ENCODE results near the gene AARSD1.
"Not testable (repeated sequence)": the region's sequence is repeated elsewhere in the genome, so short reads cannot be mapped to it uniquely, and the experiment has no call there.

The AARSD1 gene

DNA sequence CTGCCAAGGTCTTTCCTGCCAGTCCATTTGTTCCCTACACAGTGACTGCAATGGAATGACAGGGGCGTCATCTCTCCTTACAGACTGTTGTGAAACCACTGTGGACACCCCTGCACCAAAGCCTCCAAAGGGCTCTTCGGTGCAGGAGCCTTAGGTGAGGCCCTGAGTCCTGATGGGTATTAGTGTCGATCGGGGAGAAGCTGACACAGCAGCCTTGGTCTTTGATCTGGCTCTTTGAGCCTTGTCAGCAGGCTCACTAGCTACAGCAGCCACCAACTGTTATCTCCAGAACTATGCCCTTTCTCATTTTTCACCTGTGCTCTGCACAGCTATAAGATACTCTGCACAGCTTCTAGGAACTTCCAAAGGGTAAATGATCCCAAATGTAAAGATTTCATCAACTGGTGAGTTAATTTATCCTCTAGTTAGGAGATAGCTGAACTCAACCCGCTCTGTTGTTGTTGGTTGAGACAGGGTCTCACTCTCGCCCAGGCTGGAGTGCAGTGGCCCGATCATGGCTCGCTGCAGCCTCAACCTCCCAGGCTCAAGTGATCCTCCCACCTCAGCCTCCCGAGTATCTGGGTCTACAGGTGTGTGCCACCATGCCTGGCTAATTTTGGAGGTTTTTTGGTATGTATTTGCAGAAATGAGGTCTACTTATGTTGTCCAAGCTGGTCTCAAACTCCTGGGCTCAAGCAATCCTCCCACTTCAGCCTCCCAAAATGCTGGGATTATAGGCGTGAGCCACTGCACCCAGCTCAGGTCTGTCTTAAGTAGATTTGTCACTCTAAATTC is 44.0 kb downstream of the AARSD1 start:
- no peak for DNase-seq (ENCODE audit: low read depth in 2 of 3, low spot score in 1 of 3)

DNA sequence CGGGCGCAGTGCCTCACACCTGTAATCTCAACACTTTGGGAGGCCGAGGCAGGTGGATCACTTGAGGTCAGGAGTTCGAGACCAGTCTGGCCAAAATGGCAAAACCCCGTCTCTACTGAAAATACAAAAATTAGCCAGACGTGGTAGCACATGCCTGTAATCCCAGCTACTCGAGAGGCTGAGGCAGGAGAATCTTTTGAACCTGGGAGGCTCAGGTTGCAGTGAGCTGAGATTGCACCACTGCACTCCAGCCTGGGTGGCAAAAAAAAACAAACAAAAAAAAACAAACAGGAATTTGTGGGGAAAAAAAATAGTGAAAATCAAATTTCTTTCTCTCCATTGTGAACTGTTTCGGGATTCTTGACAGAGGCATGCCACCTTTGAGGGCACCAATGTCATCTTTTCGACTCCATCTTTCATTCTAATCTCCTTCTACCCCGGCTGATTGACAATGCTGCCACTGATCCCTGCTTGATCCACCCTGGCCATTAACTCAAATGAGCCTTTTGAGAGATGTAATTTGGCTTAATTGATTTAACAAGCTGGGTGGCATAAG is 44.7 kb downstream of the AARSD1 start:
- not testable (repeated sequence) for DNase-seq (ENCODE audit: low read depth in 2 of 3, low spot score in 1 of 3)

DNA sequence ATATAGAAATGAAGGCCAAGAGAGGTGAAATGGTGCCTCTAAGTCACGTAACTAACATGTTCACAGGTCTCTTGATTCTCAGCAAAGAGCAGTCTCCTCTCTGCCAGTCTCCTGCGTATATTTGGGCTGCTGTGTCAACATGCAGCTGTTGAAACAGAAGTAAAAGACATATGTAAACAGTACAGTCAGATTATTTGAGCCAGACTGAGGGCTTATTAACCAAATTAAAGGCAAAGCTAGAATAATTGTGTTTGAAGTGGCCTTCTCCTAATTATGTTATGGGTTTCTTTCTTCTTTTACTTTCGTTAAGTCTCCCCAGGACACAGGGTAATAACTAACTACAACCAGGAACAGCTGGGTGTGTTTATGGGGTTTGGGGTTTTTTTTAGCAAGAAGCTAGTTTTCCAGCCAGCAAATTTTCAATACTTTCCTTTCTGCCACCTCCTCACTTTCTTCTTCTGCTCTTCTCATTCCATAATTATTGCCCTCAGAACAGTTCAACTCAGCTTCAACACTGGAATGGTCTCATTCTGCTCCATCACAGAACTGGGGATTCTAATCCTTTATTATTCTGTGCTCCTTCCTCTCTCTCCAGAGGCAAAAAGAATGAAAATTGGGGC is 45.2 kb downstream of the AARSD1 start:
- no peak for DNase-seq (ENCODE audit: low read depth in 2 of 3, low spot score in 1 of 3)

DNA sequence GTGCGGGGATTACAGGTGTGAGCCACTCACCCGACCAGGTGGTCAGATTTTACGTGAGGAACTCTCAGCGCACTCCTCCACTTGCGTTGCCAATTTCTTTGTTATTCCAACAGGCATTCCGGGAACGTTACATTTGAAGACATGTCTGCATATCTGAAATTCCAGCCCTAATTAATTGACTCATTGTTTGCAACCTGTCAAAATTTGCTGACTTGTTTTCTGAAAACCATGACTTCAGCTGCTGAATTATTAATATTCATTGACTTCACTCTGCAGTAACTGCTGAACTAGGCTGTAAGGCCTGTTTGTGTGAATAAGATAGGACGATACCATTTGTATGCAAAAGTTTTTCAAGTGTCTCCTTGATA is 47.0 kb downstream of the AARSD1 start:
- no peak for DNase-seq (ENCODE audit: low read depth in 2 of 3, low spot score in 1 of 3)

DNA sequence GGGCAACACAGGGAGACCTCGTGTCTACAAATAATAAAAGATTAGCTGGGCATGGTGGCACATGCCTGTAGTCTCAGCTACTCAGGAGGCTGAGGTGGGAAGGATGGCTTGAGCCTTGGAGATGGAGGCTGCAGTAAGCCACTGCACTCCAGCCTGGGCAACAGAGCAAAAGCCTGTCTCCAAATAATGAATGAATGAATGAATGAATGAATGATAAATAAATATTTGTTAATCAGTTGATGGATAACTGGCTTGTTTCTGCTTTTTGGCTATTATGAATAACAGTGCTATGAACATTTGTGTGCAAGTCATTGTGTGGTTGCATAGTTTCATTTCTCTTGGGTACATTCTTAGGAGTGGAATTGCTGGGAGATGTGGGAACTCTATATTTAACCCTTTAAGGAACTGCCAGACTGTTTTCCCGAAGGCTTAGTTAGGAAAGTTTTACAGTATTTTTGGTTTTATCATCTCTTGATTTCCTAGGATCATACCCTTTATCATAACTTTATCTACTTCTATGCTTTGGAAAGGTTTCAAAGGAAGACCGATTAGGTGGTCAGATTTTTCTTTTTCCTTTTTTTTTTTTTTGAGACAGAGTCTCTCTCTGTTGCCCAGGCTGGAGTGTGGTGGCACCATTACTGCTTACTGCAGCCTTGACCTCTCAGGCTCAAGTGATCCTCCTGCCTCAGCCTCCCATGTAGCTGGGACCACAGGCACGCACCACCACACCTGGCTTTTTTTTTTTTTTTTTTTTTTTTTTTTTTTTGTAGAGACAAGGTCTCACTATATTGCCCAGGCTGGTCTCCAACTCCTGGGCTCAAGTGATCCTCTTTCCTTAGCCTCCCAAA is 47.6 kb downstream of the AARSD1 start:
- not testable (repeated sequence) for DNase-seq (ENCODE audit: low read depth in 2 of 3, low spot score in 1 of 3)

DNA sequence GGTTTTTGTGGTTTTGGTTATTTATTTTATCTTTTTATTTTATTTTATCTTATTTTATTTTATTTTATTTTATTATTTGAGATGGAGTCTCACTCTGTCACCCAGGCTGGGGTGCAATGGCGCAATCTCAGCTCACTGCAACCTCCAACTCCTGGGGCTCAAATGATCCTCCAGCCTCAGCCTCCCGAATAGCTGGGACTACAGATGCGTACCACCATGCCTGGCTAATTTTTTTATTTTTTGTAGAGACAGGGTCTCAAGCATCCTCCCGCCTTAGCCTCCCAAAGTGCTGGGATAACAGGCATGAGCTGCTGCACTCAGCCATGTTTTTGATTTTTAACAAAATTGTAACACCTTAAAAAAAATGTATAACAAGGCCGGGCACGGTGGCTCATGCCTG is 49.0 kb downstream of the AARSD1 start:
- DNase-seq (ENCODE audit: low read depth in 2 of 3, low spot score in 1 of 3), result not testable (repeated sequence)

DNA sequence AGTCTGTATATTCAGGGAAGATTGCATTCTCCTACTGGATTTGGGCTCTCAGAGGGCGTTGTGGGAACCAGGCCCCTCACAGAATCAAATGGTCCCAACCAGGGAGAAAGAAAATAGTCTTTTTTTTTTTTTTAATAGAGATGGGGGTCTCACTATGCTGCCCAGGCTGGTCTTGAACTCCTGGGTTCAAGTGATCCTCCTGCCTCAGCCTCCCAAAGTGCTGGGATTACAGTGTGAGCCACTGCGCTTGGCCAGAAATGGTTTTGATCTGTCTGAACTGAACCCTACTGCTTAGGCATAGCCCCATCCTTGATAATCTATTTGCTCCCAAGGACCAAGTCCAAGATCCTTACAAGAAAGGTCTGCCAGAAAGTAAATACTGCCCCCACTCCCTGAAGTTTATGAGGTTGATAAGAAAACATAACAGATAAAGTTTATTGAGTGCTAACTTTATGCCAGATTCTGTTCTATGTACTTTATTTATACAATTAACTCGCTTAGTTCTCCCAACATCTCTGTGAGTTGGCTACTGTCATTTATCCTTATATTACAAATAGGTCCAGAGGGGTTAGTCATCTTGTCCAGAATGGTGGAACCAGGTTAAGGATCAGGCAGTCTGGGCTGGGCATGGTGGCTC is 50.2 kb downstream of the AARSD1 start:
- DNase-seq (ENCODE audit: low read depth in 2 of 3, low spot score in 1 of 3), result no peak

DNA sequence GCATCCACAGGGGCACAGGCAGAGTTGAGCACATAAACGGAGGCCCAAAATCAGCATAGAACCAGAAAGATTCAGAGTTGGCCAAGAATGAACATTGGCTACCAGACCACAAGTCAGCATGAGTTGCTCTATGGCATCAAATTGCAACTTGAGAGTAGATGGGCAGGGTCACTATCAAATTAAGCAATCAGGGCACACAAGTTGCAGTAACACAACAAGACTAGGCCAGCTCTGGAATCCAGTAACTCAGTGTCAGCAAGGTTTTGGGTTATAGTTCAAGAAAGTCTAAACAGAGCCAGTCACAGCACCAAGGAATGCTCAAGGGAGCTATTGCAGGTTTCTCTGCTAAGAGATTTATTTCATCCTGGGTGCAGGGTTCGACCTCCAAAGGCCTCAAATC is 50.7 kb downstream of the AARSD1 start:
- no peak for DNase-seq (ENCODE audit: low read depth in 2 of 3, low spot score in 1 of 3)

DNA sequence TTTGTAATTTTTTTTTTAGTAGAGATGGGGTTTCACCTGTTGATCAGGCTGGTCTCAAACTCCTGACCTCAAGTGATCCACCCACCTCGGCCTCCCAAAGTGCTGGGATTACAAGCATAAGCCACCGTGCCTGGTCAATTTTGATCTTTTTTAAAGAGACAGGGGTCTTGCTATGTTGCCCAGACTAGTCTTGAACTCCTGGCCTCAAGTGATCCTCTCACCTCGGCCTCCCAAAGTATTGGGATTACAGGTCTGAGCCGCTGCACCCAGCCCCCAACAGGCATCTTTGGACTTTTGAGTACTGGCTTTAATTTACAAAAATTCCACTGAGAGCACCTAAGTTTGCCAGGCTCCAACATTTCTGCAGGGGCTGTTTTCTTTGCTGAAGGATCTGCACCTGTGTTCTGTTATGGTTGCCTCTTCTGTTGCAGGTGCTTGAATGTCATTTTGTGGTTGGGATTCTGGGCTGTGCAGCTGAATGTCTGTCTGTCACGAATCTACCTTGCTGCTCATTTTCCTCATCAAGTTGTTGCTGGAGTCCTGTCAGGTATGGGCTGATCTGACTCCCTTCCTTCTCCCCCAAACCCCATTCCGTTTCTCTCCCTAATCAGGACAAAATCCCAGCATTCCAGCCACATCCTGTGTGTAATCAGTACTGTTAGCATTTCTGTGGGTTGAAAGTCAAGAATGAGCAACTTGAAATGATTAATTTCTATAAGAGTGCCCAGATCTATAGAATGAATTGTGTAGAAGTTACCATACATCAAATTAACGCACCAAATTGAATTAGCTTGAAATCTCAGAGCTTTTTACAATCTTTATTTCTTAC is 55.2 kb downstream of the AARSD1 start:
- DNase-seq (ENCODE audit: low read depth in 2 of 3, low spot score in 1 of 3), result no peak

DNA sequence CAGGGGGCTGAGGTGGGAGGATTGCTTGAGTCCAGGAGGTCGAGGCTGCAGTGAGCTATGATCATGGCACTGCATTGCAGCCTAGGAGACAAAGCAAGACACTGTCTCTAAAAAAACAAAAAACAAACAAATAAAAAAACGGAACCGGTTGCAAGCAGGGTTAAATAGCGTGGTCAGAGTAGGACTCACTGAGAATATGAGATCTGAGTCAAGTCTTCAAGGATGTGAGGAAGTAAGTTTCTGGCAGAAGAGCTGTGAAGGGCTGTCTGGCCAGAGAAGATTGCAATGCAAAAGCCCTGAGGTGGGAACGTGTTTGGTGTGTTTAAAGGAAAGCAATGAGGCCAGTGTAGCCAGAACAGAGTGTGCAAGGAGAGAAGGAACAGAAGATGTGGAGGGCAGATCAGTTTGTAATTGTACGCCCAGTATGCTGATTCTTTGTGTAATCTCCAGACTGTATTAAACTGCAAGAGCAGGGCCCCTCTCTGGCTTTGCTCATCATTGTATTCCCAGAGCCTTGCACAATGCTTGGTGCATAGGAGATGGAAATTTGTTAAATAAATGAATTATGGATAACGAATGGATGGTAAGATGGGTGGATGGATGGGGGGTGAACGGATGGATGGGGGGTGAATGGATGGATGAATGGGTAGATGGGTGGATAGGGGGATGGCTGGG is 57.3 kb downstream of the AARSD1 start:
- DNase-seq (ENCODE audit: low read depth in 2 of 3, low spot score in 1 of 3), result no peak

DNA sequence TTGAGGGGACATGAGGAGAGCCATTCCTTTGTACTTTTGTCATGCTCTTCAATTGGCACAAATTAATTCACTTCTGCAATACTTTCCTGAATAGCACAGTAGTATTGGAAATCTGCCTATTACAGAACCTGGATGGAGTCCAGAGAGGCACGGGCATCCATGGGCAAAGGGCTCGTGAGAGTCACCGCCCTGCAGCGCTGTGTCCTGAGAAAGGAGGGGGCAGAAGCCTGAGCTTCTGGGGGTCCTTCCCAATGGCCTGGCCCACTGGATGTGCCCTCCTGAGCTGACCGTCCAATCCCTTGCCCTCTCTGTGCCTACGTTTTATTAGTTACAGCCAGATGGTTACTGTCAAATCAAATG is 60.2 kb downstream of the AARSD1 start:
- DNase-seq (ENCODE audit: low read depth in 2 of 3, low spot score in 1 of 3), result no peak

DNA sequence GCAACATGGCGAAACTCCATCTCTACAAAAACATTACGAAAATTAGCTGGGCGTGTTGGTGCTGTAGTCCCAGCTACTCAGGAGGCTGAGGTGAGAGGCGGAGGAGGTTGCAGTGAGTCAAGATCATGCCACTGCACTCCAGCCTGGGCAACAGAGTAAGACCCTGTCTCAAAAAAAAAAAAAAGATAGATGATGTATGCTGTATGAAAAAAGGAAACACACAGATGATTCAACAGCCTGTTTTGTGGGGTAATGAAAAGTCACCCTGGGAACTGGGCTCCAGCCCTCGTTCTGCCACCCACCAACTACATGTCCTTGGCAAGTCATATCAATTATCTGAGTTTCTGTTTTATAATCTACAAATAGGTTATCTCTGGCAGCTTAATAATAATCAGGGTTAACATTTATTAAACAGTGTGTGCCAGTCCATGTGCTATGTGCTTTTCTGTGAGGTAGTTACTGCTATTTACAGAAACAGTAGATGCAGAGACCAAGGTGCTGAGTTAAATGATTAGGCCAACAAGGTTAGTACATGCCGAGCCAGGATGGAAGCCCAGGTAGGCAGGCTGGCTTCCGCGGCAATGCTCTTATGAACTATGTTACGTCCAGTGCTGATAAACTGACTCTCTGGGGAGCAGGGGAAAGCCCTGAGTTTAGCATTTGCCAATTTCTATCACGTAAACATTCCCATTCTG is 62.6 kb downstream of the AARSD1 start:
- no peak for DNase-seq (ENCODE audit: low read depth in 2 of 3, low spot score in 1 of 3)

Measured in stimulated activated CD4-positive, alpha-beta T cell treated with anti-CD3 and anti-CD28 coated beads, Interleukin-12 subunit alpha, Interleukin-12 subunit beta, amount 100 ng/mL, for 48 hours (primary cell).